ENCODE results near the gene RASSF8. TPM values are rescaled to one million over a fixed set of nuclear protein-coding genes. Genes with fewer than 3 reads are reported as not detected.

The RASSF8 gene
- total and polyA plus RNA-seq, 2 experiments from 2014 or later = 11.5 to 30.6 TPM

GRCh38 chr12:26062006-26062405, 103.5 kb downstream of the RASSF8 start:
- no peak overlapping the region for H3K27ac Mint-ChIP-seq
- no peaks in the 10 kb centered on the region for H3K9me2 ChIP-seq (ENCODE audit: insufficient read depth)
- H3K36me3 Mint-ChIP-seq (ENCODE audit: low read depth) = peaks cover 11% of the 10 kb centered on the region
- H3K79me2 ChIP-seq (replicated peaks; ENCODE audit: insufficient read depth) = no peaks in the 10 kb centered on the region
- no peaks in the 10 kb centered on the region for H4K20me1 ChIP-seq (replicated peaks; ENCODE audit: insufficient read depth)
- ATAC-seq (no peak), DNase-seq (ENCODE audit: low spot score) (no peak)
- H3F3A ChIP-seq (replicated peaks; ENCODE audit: low read depth) = no peaks in the 10 kb centered on the region
- no peak overlapping the region for H2AFZ ChIP-seq
- no peaks in the 10 kb centered on the region for H3K9me3 Mint-ChIP-seq
- TF ChIP-seq, protein P1, sequence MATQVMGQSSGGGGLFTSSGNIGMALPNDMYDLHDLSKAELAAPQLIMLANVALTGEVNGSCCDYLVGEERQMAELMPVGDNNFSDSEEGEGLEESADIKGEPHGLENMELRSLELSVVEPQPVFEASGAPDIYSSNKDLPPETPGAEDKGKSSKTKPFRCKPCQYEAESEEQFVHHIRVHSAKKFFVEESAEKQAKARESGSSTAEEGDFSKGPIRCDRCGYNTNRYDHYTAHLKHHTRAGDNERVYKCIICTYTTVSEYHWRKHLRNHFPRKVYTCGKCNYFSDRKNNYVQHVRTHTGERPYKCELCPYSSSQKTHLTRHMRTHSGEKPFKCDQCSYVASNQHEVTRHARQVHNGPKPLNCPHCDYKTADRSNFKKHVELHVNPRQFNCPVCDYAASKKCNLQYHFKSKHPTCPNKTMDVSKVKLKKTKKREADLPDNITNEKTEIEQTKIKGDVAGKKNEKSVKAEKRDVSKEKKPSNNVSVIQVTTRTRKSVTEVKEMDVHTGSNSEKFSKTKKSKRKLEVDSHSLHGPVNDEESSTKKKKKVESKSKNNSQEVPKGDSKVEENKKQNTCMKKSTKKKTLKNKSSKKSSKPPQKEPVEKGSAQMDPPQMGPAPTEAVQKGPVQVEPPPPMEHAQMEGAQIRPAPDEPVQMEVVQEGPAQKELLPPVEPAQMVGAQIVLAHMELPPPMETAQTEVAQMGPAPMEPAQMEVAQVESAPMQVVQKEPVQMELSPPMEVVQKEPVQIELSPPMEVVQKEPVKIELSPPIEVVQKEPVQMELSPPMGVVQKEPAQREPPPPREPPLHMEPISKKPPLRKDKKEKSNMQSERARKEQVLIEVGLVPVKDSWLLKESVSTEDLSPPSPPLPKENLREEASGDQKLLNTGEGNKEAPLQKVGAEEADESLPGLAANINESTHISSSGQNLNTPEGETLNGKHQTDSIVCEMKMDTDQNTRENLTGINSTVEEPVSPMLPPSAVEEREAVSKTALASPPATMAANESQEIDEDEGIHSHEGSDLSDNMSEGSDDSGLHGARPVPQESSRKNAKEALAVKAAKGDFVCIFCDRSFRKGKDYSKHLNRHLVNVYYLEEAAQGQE (IDR thresholded peaks at IDR 0.05; ENCODE audit: unreplicated experiment) = no peak
- no peaks in the 10 kb centered on the region for H3K27me3 ChIP-seq (ENCODE audit: insufficient read depth)
- no peaks in the 10 kb centered on the region for H3K27me3 Mint-ChIP-seq (ENCODE audit: insufficient read depth, low read depth, poor library complexity)
- H3K27ac ChIP-seq (ENCODE audit: low read depth) = no peak overlapping the region
- H3K4me3 ChIP-seq = no peak overlapping the region
- H3K4me1 Mint-ChIP-seq = no peaks in the 10 kb centered on the region
- H3K4me3 Mint-ChIP-seq = no peak overlapping the region
- no peaks in the 10 kb centered on the region for H3K36me3 ChIP-seq (ENCODE audit: insufficient read depth)
- no peak overlapping the region for H3K4me2 ChIP-seq
- no peaks in the 10 kb centered on the region for H3K4me1 ChIP-seq (ENCODE audit: insufficient read depth)

DNA sequence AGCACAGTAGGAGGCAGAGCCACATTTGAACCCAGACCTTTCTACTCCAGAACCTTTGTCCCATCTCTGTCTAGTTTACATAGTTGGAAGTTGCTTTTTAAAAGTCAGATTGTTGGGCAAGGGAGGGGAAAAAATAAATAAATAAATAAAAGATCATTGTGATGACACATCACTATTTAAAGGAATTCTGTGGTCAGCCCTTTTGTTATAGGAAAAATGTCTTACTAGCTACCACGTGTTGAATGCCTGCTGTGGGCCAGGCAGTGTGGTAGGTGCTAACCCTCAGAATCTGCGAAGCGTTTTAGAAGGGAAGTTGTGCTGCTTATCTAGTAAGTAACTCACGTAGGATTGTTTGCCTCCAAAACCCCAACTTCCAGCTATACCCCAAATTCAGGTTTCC, 104.1 kb downstream of the RASSF8 start:
- no peak overlapping the region for H3K27ac ChIP-seq (ENCODE audit: low read depth)
- no peaks in the 10 kb centered on the region for H3K4me1 ChIP-seq (ENCODE audit: insufficient read depth)
- no peak overlapping the region for H2AFZ ChIP-seq
- no peak overlapping the region for H3K4me3 ChIP-seq
- H3K9me3 Mint-ChIP-seq = no peaks in the 10 kb centered on the region
- no peaks in the 10 kb centered on the region for H4K20me1 ChIP-seq (replicated peaks; ENCODE audit: insufficient read depth)
- no peaks in the 10 kb centered on the region for H3K9me2 ChIP-seq (ENCODE audit: insufficient read depth)
- no peaks in the 10 kb centered on the region for H3K79me2 ChIP-seq (replicated peaks; ENCODE audit: insufficient read depth)
- H3K27ac Mint-ChIP-seq = no peak overlapping the region
- TF ChIP-seq ZNF331 (CRISPR knock-in tag; IDR thresholded peaks at IDR 0.05; ENCODE audit: low read depth) = no peak
- no peak for TF ChIP-seq CTCF (conservative IDR thresholded peaks at IDR 0.05; ENCODE audit: low read depth in 2 of 2)
- TF ChIP-seq, protein P1 (IDR thresholded peaks at IDR 0.05; ENCODE audit: unreplicated experiment) = no peak
- H3K4me1 Mint-ChIP-seq = no peaks in the 10 kb centered on the region; the same call in 2 of the 3 replicates
- no peak overlapping the region for H3K4me3 Mint-ChIP-seq
- no peaks in the 10 kb centered on the region for H3K27me3 Mint-ChIP-seq (ENCODE audit: insufficient read depth, low read depth, poor library complexity)
- no peak for ATAC-seq
- H3F3A ChIP-seq (replicated peaks; ENCODE audit: low read depth) = no peaks in the 10 kb centered on the region
- H3K4me2 ChIP-seq = no peak overlapping the region
- no peaks in the 10 kb centered on the region for H3K36me3 ChIP-seq (ENCODE audit: insufficient read depth)
- DNase-seq (ENCODE audit: low spot score) = no peak
- no peaks in the 10 kb centered on the region for H3K27me3 ChIP-seq (ENCODE audit: insufficient read depth)
- H3K36me3 Mint-ChIP-seq (ENCODE audit: low read depth) = peaks cover 6% of the 10 kb centered on the region
